MM.1S (cell line): ENCODE results near the gene RNF222.

ENCODE experiments used
- EZH2 ChIP-seq: fragments of 300-600 bp; sonication (generic); optimal IDR thresholded peaks from 2 replicates; pipeline ENCODE3; 2017; ENCODE audit warnings: low read depth, mild to moderate bottlenecking, antibody characterized with exemption, low read length, mixed read lengths
- EZH2phosphoT487 ChIP-seq: fragments of 300-600 bp; sonication (generic); IDR thresholded peaks from 2 replicates; pipeline ENCODE4 v1.6.1; 2018; ENCODE audit warnings: antibody characterized with exemption, low read length
- TF ChIP-seq, protein P1 (sequence below): fragments of 300-600 bp; sonication (generic); IDR thresholded peaks from 2 replicates; pipeline ENCODE4 v1.5.1; 2016; ENCODE audit warnings: antibody characterized with exemption, low read length, mixed read lengths

- TF ChIP-seq, protein P1, sequence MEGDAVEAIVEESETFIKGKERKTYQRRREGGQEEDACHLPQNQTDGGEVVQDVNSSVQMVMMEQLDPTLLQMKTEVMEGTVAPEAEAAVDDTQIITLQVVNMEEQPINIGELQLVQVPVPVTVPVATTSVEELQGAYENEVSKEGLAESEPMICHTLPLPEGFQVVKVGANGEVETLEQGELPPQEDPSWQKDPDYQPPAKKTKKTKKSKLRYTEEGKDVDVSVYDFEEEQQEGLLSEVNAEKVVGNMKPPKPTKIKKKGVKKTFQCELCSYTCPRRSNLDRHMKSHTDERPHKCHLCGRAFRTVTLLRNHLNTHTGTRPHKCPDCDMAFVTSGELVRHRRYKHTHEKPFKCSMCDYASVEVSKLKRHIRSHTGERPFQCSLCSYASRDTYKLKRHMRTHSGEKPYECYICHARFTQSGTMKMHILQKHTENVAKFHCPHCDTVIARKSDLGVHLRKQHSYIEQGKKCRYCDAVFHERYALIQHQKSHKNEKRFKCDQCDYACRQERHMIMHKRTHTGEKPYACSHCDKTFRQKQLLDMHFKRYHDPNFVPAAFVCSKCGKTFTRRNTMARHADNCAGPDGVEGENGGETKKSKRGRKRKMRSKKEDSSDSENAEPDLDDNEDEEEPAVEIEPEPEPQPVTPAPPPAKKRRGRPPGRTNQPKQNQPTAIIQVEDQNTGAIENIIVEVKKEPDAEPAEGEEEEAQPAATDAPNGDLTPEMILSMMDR, result no peak
- TF ChIP-seq EZH2 (no peak), EZH2phosphoT487 (no peak)
Observed at GRCh38 chr17:8413328-8413727, 15.7 kb upstream of the RNF222 start.
